Stimulated activated naive B cell treated with anti-CD40 and anti-IgM and Interleukin-4, amounts not matched to agents 10 μg/mL and 1 μg/mL and 100 μg/mL, for 72 hours (primary cell): ENCODE measurements around the gene ZEB2.

Experiments
- ATAC-seq, 2 donors: fragments of 150-1000 bp; cut with Tn5 transposase; replicated peaks; 2 replicates each; pipeline ENCODE4 v1.10.0; 2021; ENCODE audit warnings: moderate library complexity in 1 of 2
- DNase-seq: peaks from one replicate; pipeline ENCODE4 v3.0.0; 2021
- H3K27ac Mint-ChIP-seq: one replicate; pipeline ENCODE4 v1.8.0; 2022; ENCODE audit warnings: mild to moderate bottlenecking, mixed read lengths
- H3K27me3 Mint-ChIP-seq, 2 donors: one replicate each; pipeline ENCODE4 v1.8.0; 2022; ENCODE audit warnings: mixed read lengths in 2 of 2
- H3K36me3 Mint-ChIP-seq, 2 donors: one replicate each; pipeline ENCODE4 v1.8.0; 2022; ENCODE audit warnings: mixed read lengths in 2 of 2, mild to moderate bottlenecking in 1 of 2
- H3K4me1 Mint-ChIP-seq, 2 donors: one replicate each; pipeline ENCODE4 v1.8.0; 2022; ENCODE audit warnings: mixed read lengths in 2 of 2, mild to moderate bottlenecking in 1 of 2
- H3K4me3 Mint-ChIP-seq, 2 donors: one replicate each; pipeline ENCODE4 v1.8.0; 2022; ENCODE audit warnings: mild to moderate bottlenecking in 2 of 2, mixed read lengths in 2 of 2, moderate library complexity in 1 of 2
- H3K9me3 Mint-ChIP-seq, 2 donors: one replicate each; pipeline ENCODE4 v1.8.0; 2022; ENCODE audit warnings: mixed read lengths in 2 of 2, mild to moderate bottlenecking in 1 of 2

The ZEB2 gene

DNA sequence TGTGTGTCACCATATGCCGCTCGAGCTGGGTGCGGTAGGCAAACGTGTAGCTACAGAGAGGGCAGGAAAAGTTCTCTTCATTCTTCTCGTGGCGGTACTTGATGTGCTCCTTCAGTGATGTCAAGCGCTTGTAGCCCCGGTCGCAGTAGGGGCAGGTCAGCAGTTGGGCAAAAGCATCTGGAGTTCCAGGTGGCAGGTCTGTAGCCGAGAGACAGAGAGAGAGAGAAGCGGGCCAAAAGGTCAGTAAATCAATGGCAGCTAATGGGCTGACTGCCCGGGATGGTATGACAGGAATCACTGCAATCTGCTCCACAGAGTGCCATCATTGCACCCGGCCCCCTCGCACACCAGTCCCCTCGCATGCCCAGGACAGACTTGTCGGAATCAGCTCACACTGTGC is 116.0 kb downstream of the ZEB2 start:
- ATAC-seq (no peak), DNase-seq (no peak)
- peaks cover 10 to 24% of the 10 kb centered on the region in 2 donors for H3K4me1 Mint-ChIP-seq
- H3K4me3 Mint-ChIP-seq, result peak overlapping the region in 1 of 2 donors; percentile 53
- H3K36me3 Mint-ChIP-seq, result peaks cover 32 to 58% of the 10 kb centered on the region in 2 donors
- no peaks in the 10 kb centered on the region for H3K27me3 Mint-ChIP-seq
- H3K9me3 Mint-ChIP-seq, result no peaks in the 10 kb centered on the region
- H3K27ac Mint-ChIP-seq, result peak overlapping the region; percentile 43

DNA sequence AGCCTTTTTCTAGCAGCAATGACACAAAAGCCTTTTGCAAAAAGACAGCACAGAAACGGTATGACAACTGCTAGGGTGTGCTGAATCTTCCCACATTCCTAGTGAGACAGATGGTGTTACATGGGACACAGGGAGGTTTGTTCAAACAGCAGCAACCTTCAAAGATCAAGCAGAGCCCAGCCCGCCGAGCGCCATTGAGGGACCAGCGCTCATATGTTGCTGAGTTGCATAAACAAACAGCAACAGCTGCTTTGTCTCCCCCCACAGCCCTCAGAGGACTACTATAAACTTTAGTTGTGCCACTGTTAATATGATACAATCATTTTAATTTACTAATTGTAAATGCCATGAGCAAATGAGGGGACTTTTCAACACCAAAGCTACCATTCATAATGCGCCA is 117.7 kb downstream of the ZEB2 start:
- Mint-ChIP-seq H3K27me3 (no peaks in the 10 kb centered on the region), H3K27ac (no peak overlapping the region), H3K36me3 (peaks cover 37 to 56% of the 10 kb centered on the region in 2 donors), H3K9me3 (no peaks in the 10 kb centered on the region), H3K4me3 (no peak overlapping the region), H3K4me1 (peaks cover 10 to 24% of the 10 kb centered on the region in 2 donors)
- ATAC-seq (no peak), DNase-seq (no peak)

DNA sequence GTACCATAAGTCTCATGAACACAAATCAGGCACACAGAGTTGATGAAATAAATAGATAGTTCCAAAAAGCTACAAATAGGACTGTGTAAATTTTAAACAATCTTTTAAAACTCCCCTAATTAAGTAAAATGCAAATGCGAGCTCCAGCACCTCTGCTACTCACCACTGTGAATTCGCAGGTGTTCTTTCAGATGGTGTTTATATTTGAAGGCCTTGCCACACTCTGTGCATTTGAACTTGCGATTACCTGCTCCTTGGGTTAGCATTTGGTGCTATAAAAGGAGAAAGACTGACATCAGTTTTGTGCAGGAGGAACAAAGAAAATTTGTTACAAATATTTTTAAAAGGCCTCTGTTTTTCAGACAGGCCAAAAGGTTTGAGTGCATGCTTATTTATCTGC is 118.9 kb downstream of the ZEB2 start:
- Mint-ChIP-seq H3K4me1 (peaks cover 4 to 18% of the 10 kb centered on the region in 2 donors), H3K9me3 (no peaks in the 10 kb centered on the region), H3K27ac (no peak overlapping the region), H3K36me3 (peaks cover 38 to 57% of the 10 kb centered on the region in 2 donors), H3K27me3 (no peaks in the 10 kb centered on the region), H3K4me3 (no peak overlapping the region)
- ATAC-seq, result no peak
- DNase-seq, result no peak

DNA sequence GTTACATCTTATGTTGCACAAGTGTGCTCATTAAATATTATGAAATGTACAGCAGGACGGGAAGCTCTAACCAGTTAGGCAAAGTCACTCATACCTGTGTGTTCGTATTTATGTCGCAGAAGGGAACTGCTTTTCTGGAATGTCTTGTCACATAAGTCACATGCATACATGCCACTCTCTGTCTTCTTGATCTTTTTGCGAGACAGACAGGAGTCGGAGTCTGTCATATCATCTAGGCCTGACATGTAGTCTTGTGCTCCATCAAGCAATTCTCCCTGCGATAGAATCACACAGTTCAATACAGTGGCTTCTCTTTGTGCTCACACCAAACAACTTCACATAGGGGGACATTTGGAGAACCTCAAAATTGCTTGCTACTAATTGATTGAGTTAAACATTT is 123.6 kb downstream of the ZEB2 start:
- Mint-ChIP-seq H3K9me3 (no peaks in the 10 kb centered on the region), H3K4me3 (no peak overlapping the region), H3K36me3 (peaks cover 41 to 46% of the 10 kb centered on the region in 2 donors), H3K27ac (no peak overlapping the region), H3K4me1 (no peaks in the 10 kb centered on the region), H3K27me3 (no peaks in the 10 kb centered on the region)
- no peak for DNase-seq
- ATAC-seq, result no peak

DNA sequence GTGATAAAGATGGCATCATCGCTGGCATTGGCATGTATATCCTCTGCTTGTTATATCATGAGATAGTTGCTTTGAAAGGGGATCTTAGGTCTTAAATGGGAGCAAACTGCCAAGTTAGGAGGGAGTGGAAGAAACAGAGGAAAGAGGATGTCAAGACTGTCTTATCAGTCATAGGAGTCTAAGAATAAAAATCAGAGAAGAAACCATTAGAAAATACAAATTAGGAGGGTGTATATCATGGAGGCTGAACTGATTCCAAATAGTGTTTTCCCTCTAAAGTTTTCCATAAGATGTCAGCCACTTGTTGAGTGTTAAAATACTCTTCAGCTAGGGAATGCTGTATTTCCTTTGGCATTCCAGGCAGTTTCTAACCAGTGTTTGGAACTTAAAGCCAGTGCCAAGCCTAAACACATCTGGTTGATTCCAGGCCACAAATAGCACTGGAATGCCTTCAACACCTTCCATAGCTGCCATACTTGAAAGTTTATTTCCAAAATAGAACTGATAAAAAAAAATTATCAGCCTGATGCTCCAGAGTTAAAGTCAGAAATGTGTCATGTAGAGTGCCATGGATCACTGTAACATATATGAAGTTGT is 129.4 kb downstream of the ZEB2 start:
- Mint-ChIP-seq H3K27ac (no peak overlapping the region), H3K4me1 (no peaks in the 10 kb centered on the region), H3K4me3 (no peak overlapping the region)

DNA sequence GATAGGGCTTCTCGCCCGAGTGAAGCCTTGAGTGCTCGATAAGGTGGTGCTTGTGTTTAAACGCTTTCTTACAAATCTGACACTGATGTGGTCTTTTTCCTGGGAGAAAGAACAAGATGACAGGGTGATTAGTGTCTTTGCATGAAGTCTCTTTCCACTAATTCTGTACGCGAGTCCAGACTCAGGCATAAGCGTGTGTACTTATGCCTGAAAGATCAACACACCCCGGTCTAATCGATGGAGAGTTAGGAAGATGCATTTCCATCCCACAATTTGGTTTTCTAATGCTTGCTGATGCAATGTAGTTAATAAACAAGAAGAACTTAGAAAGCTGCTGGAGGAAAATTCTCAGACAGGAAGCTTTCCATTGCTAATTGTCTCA is 130.0 kb downstream of the ZEB2 start:
- Mint-ChIP-seq H3K27me3 (no peaks in the 10 kb centered on the region), H3K27ac (no peak overlapping the region), H3K9me3 (no peaks in the 10 kb centered on the region), H3K4me1 (no peaks in the 10 kb centered on the region), H3K36me3 (peaks cover 7 to 9% of the 10 kb centered on the region in 2 donors), H3K4me3 (no peak overlapping the region)
- DNase-seq, result no peak
- no peak for ATAC-seq

More for the DNA sequence above, 129.4 kb downstream of the ZEB2 start:
- DNase-seq, result no peak
- no peak for ATAC-seq
- Mint-ChIP-seq H3K9me3 (no peaks in the 10 kb centered on the region), H3K27me3 (no peaks in the 10 kb centered on the region), H3K36me3 (peaks cover 12 to 15% of the 10 kb centered on the region in 2 donors)

DNA sequence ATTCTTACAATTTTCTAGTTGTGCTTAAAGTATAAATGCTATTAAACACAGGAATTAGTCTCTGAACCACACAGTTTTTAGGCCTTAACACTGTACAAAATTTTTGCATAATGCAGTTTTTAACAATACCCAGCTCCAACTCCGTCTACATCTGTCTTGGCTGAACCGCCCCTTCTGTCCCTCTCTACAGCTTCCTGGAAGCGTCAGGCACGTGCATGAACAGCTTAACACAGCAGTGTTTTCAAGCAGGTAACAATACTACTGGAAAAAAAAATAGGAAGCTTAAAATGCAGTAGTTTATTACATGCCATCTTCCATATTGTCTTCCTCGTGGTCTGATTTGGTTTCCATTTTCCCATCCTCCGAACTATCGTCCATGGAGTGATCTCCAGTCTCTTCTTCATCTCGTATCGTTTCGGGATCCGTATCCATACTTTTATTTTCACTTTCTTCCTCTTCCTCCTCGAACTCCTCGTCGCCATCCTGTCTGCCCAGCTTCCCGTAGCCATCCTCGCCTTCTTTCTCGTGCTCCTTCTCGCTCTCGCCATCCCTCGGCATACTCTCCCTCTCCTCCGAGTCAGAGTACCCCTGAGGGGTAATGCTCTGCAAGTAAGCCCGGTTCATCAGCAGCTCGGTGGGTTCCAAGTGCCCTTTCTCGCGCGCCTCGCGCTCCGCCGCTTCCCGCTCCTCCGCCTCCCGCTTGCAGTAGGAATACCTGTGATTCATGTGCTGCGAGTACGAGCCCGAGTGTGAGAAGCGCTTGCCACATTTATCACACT is 130.6 kb downstream of the ZEB2 start:
- Mint-ChIP-seq H3K27ac (no peak overlapping the region), H3K27me3 (no peaks in the 10 kb centered on the region), H3K36me3 (peaks cover 7 to 9% of the 10 kb centered on the region in 2 donors), H3K4me3 (no peak overlapping the region), H3K4me1 (no peaks in the 10 kb centered on the region), H3K9me3 (no peaks in the 10 kb centered on the region)
- DNase-seq (no peak), ATAC-seq (no peak)

DNA sequence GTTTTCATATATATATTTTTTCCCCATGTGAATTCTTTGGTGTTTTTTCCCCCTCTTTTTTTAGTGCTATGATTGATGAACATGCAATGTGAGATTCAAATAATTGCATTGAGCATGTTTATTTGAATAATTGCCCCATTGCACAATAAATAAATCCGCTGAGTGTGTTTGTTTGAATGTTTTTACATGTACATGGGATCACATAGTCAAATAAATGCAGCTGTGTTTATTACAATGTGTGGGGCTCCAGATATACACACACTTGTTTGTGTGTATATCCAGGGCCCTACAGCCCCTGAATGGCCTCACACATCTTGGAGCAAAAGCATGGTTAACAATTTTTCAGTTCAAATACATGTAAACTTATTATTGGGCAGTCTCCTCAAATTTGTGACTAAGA is 134.5 kb downstream of the ZEB2 start:
- peaks cover 19 to 33% of the 10 kb centered on the region in 2 donors for H3K4me1 Mint-ChIP-seq
- H3K9me3 Mint-ChIP-seq, result no peaks in the 10 kb centered on the region
- peaks cover 2 to 6% of the 10 kb centered on the region in 2 donors for H3K36me3 Mint-ChIP-seq
- no peak overlapping the region for H3K27ac Mint-ChIP-seq
- no peak for ATAC-seq
- H3K27me3 Mint-ChIP-seq, result no peaks in the 10 kb centered on the region
- DNase-seq, result no peak
- H3K4me3 Mint-ChIP-seq, result no peak overlapping the region

DNA sequence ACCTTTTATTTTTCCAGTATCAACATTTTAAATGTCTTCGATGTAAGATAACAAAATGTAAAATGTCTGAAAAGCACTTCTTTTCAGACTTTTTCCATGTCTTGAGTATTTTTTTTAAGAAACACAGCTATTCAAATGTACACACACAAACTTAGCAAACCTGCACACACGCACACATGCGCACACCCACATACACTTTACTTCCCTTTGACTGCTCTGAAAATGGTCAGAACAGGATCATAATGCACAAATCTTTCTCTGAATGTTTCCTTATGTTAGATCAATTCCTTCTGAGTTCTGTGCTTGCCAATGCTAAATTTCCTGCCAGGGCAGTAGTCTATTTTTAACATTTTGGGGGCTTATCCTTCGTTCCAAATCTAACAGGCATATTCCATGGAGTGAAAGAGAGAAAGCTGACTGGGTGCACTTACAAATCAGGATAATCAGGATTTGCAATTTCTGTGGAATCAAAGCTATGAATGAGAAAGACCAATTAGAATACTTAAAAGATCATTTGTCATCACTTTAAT is 136.3 kb downstream of the ZEB2 start:
- H3K27me3 Mint-ChIP-seq, result no peaks in the 10 kb centered on the region
- H3K27ac Mint-ChIP-seq, result no peak overlapping the region
- ATAC-seq (no peak), DNase-seq (no peak)
- H3K9me3 Mint-ChIP-seq, result no peaks in the 10 kb centered on the region
- H3K36me3 Mint-ChIP-seq, result peaks cover under 1 to 4% of the 10 kb centered on the region in 2 donors
- peaks cover 24 to 50% of the 10 kb centered on the region in 2 donors for H3K4me1 Mint-ChIP-seq
- H3K4me3 Mint-ChIP-seq, result peak overlapping the region in 1 of 2 donors; percentile 25

DNA sequence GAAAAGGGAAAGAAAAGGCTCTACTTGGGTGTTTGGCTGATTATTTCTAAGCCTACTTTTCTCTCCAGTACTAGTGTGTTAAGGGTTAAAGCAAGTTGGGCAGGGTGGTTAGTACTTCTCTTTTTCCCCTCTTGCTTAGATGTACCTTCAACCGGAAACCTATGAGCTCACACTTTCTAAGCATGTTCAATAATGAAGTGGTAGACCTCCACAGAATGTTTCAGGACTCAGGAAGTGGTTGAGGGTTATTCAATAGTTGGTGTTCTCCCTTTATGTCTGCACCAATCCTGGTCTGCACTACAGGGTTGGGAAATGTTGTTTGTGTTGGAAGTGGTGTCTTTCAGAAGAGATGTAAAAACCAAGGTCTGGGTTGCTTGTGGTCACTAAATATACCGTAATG is 137.1 kb downstream of the ZEB2 start:
- peak overlapping the region; percentile 41 to 60 for H3K4me3 Mint-ChIP-seq
- peaks cover 0 to 3% of the 10 kb centered on the region in 2 donors for H3K36me3 Mint-ChIP-seq
- DNase-seq (peak; percentile 34), ATAC-seq (peak; percentile 96 to 97)
- peaks cover 0 to 1% of the 10 kb centered on the region in 2 donors for H3K9me3 Mint-ChIP-seq
- H3K27ac Mint-ChIP-seq, result no peak overlapping the region
- H3K27me3 Mint-ChIP-seq, result no peaks in the 10 kb centered on the region
- peaks cover 26 to 56% of the 10 kb centered on the region in 2 donors for H3K4me1 Mint-ChIP-seq

DNA sequence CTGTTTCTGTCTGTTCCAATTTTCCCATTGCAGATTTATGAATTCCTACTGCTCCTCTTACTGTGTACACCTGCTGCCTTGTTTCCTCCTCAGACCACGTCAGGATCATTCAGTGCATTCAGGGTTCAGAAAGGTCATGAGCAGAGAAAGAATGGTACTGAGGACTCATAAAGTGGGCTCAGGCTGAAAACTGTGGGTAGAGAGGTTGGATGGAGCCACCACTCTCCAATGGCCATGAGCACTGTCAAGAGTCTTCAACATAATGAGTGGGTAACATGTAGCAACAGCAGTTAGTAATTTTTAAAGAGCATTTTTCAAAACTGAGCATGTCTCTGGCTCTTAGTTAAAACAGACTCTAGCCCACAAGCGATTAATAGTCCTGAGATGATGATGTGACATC is 138.2 kb downstream of the ZEB2 start:
- Mint-ChIP-seq H3K9me3 (peaks cover 0 to 2% of the 10 kb centered on the region in 2 donors), H3K4me3 (no peak overlapping the region), H3K4me1 (peaks cover 34 to 68% of the 10 kb centered on the region in 2 donors), H3K36me3 (peaks cover 0 to 3% of the 10 kb centered on the region in 2 donors), H3K27ac (no peak overlapping the region), H3K27me3 (no peaks in the 10 kb centered on the region)
- DNase-seq, result no peak
- ATAC-seq, result no peak

DNA sequence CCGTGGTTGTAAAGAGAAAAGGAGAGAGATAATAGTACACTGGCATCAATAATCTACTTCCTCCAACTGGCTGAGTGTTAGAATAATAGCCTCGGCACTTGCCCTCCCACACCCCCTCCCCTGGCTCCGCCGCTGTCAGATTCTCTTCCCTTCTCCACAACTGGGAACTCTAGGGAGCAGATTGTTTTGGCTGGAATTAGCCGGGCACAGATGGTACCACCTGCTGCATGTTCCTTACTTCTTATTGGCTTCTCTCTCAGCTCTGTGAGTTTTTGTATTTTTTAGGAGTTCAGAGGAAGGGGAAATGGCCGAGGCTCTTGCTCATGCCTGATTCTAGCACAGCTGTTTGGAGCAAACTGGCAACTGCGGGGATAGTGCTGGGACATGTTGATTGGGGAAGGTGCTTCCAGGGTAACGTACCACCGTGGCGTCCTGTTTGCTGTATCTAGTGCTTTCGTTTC is 140.0 kb downstream of the ZEB2 start:
- DNase-seq (no peak), ATAC-seq (no peak)
- H3K4me1 Mint-ChIP-seq, result peaks cover 44 to 86% of the 10 kb centered on the region in 2 donors
- peaks cover 0 to 2% of the 10 kb centered on the region in 2 donors for H3K9me3 Mint-ChIP-seq
- peaks cover 0 to 4% of the 10 kb centered on the region in 2 donors for H3K36me3 Mint-ChIP-seq
- H3K27me3 Mint-ChIP-seq, result no peaks in the 10 kb centered on the region
- peak overlapping the region; percentile 75 to 78 for H3K4me3 Mint-ChIP-seq
- peak overlapping the region; percentile 65 for H3K27ac Mint-ChIP-seq

DNA sequence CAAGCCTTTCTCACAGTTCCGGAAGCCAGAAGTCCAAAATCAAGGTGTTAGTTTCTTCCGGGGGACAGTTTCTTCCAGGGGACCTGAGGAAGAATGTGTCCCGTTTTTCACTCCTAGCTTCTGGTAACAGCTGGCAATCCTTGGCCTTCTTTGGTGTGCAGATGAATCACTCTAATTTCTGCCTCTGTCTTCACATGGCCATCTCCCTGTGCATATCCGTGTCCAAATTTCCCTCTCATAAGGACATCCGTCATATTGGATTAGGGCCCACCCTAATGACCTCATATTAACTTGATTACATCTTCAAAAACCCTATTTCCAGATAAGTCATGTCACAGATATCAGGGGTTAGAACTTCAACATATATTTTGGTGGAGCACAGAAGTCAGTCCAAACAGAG is 141.4 kb downstream of the ZEB2 start:
- Mint-ChIP-seq H3K36me3 (peaks cover 2 to 4% of the 10 kb centered on the region in 2 donors), H3K4me3 (no peak overlapping the region), H3K27me3 (no peaks in the 10 kb centered on the region), H3K4me1 (peaks cover 52 to 95% of the 10 kb centered on the region in 2 donors), H3K9me3 (peaks cover 0 to 4% of the 10 kb centered on the region in 2 donors), H3K27ac (no peak overlapping the region)
- DNase-seq (no peak), ATAC-seq (no peak)

DNA sequence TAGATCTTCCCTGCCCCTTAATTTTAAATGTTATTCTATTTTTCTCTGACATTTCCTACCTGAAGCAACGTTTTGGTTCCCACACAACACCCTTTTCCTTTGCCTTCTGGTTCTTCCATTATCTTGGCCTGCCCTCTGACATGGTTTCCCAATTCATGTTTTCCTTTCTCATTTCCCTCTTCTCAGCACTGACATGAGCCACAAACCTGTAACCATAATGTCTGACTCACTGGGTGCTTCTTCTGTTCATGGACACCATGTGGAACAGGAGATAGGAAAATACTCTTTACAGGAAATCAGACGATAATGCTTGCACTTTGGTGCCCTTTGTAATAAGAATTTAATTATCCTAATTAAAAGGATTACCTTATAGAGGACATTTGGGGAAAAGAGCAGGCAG is 142.0 kb downstream of the ZEB2 start:
- H3K36me3 Mint-ChIP-seq, result peaks cover 2 to 3% of the 10 kb centered on the region in 2 donors
- H3K4me1 Mint-ChIP-seq, result peaks cover 51 to 95% of the 10 kb centered on the region in 2 donors
- DNase-seq, result no peak
- H3K27ac Mint-ChIP-seq, result peak overlapping the region; percentile 52
- no peak for ATAC-seq
- no peak overlapping the region for H3K4me3 Mint-ChIP-seq
- H3K27me3 Mint-ChIP-seq, result no peaks in the 10 kb centered on the region
- peaks cover 0 to 4% of the 10 kb centered on the region in 2 donors for H3K9me3 Mint-ChIP-seq
